Measurements from ENCODE around the gene C10orf71.

C10orf71 gene

GRCh38 chr10:49361735-49362568 is 63.0 kb downstream of the C10orf71 start:
- DNase-seq, result peak; percentile 42

GRCh38 chr10:49362596-49363260 is 63.8 kb downstream of the C10orf71 start:
- peak; percentile 41 for DNase-seq

- DNase-seq, result peak; percentile 19
Observed at GRCh38 chr10:49363309-49364031, 64.5 kb downstream of the C10orf71 start.

GRCh38 chr10:49364051-49364450 is 65.1 kb downstream of the C10orf71 start:
- no peak for DNase-seq

- peak; percentile 5 for DNase-seq
Observed at GRCh38 chr10:49364747-49365146, 65.8 kb downstream of the C10orf71 start.

GRCh38 chr10:49365275-49365674 is 66.3 kb downstream of the C10orf71 start:
- peak; percentile 46 for DNase-seq

GRCh38 chr10:49365675-49366415 is 66.9 kb downstream of the C10orf71 start:
- DNase-seq, result peak; percentile 19

GRCh38 chr10:49366460-49366859 is 67.5 kb downstream of the C10orf71 start:
- peak; percentile 21 for DNase-seq

- DNase-seq, result no peak
Observed at GRCh38 chr10:49367600-49367999, 68.6 kb downstream of the C10orf71 start.

- DNase-seq, result peak; percentile 9
Observed at GRCh38 chr10:49368256-49368655, 69.3 kb downstream of the C10orf71 start.

- peak; percentile 24 for DNase-seq
Observed at GRCh38 chr10:49369216-49370162, 70.5 kb downstream of the C10orf71 start.

- peak; percentile 17 for DNase-seq
Observed at GRCh38 chr10:49370326-49371100, 71.5 kb downstream of the C10orf71 start.

- no peak for DNase-seq
Observed at GRCh38 chr10:49371967-49372366, 73.0 kb downstream of the C10orf71 start.

GRCh38 chr10:49373361-49373760 is 74.4 kb downstream of the C10orf71 start:
- no peak for DNase-seq

GRCh38 chr10:49374740-49375139 is 75.8 kb downstream of the C10orf71 start:
- no peak for DNase-seq

- peak; percentile 43 for DNase-seq
Observed at GRCh38 chr10:49375611-49376010, 76.6 kb downstream of the C10orf71 start.
